Stimulated activated CD4-positive, alpha-beta T cell treated with anti-CD3 and anti-CD28 coated beads, Interleukin-15, amount 100 ng/mL, for 1 hour (primary cell): ENCODE measurements around the gene CYFIP2.

ENCODE experiments used
- DNase-seq, 2 donors: peaks; one replicate each; pipeline ENCODE4 v3.0.0-alpha.2; 2020; ENCODE audit warnings: low read depth in 1 of 2, low spot score in 1 of 2

The CYFIP2 gene

DNA sequence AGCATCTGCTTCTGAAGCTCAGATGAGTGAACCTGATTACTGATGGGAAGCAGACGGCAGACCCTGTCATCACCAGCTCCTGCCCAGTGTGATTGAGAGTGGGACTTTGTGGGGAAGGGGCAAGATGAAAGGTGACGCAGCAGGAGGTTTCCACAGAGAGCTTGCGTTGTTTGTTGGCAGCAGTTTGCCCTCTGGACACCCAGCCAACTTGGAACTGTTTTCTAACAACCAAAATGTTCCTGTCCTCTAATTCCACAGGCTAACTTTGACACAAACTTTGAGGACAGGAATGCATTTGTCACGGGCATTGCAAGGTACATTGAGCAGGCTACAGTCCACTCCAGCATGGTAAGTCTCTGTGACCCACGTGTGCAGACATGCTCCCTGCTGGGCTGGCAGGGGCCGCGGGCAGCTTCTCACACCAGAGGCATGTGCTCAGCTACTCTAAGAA lies 20.9 kb downstream of the CYFIP2 start:
- no peak for DNase-seq

DNA sequence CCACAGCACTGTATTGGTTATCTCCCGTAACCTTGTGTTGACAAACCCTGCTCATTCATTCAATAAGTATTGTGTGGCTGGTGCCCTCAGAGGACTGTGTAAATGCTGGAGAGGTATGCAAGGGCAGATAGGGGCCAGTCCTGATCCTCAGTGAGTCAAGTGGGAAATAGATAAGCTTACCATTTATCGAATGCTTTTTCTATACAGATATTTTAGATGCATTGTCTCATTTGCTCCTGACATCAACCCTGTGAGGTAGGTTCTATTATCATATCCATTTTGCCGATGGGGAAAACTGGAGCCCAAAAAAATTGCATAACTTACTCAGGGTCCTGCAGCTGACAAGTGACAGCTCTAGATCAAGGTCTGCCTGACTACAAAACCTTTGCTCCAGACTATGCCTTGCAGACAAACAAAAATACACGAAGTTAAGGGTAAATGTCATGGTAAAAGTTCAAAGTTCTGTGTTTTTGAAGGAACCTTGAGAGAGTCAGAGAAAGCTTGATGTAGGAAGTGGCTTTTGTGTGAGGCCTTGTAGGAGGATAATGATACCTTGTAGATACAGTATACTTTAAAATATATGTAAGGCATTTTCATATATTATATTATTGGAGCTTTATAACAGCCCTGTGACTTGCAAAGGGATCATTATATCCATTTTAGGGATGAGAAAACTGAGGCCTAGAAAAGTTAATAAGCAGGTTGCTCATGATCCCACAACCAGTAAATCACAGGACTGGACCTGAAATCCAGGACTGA lies 22.7 kb downstream of the CYFIP2 start:
- no peak for DNase-seq

DNA sequence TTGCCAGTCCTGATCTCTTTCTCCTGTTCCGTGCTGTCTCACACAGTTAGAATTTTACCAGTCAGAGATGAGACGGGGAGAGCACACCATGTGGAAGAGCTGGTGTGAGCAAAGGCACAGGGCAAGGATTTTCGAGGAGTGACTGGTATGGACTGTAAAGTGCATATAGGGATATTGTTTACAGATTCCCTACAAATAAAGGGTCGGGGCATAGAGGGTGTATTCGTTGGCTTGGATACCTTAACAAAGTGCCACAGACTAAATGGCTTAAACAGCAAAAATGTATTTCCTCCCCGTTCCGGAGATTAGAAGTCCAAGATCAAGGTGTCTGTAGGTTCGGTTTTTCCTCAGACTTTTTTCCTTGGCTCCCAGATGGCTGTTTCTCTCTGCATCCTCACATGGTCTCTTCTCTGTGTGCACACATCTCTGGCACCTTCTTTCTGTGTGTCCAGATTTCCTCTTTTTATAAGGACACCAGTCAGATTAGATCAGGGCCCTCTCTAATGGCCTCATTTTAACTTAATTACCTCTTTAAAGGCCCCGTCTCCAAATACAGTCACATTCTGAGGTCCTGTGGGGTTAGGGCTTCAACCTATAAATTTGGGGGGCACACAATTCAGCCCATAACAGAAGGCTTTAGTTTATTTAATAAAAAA lies 23.4 kb downstream of the CYFIP2 start:
- DNase-seq: no peak

DNA sequence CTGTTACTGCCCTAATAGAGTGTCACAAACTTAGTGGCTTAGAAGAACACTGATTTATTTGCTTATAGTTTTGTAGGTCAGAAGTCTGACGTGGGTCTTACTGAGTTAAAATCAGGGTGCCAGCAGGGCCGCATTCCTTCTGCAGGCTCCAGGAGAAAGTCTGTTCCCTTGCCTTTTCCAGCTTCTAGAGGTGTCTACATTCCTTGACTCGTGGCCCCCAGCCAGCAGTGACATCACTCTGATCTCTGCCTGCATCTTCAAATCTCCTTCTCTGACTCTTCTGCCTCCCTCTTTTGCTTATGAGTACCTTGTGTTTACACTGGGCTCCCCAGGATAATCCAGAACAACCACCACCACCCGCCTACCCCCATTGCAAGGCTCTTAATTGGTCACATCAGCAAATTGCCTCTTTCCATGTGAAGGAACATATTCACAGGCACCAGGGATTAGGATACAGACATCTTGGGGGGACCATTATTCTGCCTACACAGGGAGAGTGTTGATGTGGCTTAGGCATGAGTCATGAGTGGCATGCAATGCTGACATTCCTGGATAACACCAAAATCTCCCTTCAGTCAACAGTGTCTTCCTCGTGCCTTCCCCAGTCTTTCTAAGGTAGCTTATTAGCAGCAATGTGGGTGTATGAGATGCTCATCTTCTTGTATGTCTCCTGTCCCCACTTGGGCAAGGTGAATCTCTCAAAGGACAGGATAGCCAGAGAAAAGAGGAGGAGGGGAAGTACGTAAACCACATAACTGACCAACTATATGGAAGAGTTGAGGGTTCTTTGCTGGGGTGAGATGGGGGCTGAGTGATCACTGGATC lies 24.4 kb downstream of the CYFIP2 start:
- no peak for DNase-seq

DNA sequence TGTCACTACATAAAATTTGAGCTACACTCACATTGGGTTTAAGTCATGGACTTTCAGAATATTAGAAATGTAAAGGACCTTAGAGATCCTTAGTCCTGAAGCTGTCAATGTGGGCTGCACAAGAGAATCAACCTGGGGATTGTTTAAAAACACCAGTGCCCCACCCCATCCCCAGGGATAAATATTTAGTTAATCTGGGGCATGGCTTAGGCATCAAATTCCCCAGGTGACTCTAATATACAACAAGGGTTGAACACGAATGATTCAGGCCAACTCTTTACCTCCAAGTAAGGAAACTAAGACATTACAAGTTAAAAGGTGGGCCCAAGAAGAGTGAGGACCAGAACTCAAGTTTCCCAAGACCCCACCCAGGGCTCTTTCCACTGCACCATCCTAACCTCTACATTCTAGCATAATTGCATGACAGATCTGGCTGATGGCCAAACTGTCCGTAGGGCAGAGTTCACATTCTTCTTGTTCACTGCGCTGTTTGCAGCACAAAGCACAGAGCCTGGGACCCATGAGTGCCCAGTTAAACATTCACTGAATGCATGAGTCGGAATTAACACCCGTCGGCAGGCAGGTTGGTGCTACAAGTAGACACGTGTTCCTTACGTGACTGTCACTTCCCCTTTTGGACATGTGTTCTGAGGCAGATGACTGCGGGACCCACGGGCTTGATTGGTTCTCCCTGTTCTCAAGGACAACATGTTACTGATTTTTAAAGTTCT lies 25.2 kb downstream of the CYFIP2 start:
- DNase-seq: no peak

DNA sequence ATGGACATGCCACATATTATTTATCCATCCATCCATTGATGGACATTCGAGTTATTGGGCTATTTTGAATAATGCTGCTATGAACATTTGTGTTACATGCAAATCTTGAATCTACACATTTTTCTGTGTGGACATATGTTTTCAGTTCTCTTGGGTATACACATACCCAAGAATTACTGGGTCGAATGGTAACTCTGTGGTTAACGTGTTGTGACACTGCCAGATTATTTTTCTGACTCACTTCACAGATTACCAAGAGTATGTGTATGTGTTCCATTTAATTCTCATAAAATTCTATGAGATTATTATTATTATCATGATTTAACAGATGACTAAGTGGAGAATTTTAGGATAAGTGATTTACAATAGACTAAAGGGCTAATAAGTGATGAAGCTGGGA lies 26.7 kb downstream of the CYFIP2 start:
- no peak for DNase-seq

DNA sequence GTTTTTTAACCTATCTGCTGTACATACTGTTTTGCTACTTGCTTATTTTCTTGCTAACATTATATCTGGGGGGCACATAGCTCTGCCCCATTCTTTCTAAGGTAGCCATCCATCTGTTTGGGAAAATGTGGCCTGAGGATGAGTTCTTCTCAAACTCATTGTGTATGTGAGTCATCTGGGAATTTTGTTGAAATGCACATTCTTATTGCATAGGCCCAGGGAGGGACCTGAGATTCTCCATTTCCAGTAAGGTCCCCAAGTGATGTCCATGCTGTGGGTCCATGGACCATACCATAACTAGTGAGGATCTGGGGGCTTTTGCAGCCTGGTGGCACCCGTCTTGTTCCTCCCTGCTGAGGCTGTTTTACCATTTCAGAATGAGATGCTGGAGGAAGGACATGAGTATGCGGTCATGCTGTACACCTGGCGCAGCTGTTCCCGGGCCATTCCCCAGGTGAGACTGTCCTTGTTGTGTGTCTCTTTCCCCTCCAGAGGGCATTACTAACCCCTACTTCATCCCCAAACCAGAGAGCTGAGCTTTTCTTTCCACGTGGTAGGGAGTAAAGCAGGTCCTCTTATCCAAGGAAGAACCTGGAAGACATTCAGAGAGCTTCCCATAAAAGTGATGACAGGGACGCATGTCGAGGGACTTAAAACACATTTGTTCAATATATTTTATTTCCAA lies 28.6 kb downstream of the CYFIP2 start:
- no peak for DNase-seq

DNA sequence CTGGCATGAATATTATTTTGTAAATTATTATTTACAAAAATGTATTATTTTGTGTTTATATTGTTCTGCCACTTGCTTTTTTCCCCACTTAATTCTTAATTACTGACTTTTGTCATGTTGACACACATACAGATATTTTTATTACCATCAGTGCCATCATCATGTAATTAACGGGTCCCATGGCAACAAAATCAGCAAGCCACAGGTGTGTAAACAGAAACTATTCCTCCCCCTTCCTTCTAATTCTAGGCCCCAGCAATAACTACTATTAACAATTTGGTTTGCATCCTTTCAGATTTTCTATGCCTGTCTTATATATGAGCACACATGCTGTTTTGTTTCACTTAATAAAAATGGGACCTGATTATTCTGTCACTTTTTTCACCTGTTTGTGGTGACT lies 29.3 kb downstream of the CYFIP2 start:
- no peak for DNase-seq

DNA sequence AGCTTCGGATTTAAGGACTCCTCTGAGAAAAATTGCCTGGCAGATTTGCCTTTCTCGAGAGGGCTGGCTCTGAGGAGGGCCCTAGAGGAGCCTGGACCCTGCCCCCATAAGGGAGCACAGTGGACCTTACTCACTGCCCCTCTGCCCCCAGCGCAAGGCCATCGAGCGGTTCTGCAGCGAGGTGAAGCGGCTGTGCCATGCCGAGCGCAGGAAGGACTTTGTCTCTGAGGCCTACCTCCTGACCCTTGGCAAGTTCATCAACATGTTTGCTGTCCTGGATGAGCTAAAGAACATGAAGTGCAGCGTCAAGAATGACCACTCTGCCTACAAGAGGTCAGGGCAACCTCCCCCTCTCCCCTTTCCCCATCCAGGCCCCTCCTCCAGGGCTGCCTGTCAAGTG lies 34.6 kb downstream of the CYFIP2 start:
- no peak for DNase-seq

DNA sequence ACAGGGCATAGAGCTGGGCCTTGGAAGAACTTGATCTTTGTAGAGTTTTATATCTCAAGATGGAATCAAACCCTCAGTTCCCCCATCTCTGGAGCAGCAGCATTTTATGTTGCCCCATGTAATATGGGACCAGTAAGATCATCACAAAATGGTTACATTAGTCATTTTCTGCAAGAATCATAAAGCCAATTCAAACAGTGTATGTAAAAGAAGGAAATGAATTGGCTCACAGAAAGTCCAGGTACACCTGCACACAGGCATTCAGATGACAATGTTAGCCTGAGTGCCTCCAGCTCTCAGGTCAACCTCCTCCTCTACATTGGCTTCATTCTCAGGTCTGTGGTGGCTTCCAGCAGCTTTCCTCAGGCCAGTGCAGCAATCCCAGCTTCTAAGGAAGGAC lies 35.1 kb downstream of the CYFIP2 start:
- no peak for DNase-seq

DNA sequence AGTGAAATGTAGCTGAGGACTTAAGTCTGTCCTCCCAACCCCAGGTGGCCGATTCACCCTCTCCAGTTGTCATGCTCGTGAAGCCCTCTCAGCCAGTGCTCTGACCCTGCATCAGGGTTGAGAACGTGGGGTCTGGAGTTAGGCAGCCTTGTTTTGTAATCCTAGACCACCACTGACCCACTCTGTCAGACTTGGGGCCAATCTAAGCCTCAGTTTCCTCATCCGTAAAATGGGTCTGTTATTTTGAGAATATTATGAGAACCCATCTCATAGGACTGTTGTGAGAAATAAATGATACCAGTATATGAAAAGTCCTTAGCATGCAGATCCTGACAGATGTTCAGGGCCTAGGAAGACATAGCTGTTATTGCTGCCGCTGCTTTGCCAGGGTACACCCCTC lies 37.1 kb downstream of the CYFIP2 start:
- DNase-seq: no peak

DNA sequence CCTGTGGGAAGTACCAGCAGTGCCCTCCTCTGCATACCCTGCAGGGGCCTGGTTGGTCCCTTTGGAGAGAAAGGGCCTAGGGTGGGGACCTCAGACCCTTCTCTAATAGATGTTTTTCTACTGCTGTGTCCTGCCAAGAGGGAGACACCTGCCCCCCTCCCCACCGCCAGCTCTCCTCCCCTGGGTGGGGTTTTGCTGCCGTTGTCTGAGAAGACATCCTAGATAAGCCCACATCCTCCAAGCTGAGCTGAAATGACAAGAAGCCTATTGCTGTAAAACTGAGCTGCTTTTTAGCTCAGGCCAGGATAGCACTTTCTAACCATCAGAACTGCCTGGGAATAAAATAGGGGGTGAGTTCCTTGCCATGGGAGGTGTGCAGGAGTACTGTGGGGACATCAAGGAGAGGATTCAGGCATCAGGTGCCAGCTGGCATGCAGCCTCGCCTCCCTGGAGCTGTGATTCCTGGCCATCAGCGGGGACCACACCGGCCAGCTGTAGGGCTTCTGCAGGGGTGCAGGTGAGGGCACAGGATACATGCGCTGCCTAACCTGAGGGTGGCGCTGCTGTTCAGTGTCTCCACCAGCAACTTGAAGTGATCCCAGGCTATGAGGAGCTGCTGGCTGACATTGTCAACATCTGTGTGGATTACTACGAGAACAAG lies 37.9 kb downstream of the CYFIP2 start:
- peak in 1 of 2 donors; percentile 17 for DNase-seq

DNA sequence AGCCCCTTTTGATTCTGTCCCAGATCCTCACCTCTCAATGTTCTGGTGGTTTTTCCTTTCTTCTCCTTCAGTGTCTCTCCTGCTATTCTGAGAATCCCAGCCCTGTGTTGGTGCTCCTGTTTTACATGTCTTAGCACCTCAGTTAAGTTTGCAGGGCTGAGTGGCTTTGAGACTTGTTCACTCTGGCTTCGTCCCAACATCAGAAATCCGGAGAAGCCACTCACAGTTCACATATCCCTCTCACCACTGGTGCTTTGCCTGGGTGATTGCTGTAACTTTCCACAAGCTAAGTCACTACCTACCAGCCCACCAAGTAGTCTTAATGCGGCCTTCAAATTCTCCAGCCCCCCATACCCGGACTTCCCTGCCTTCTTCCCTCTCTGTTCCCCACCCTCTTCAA lies 40.2 kb downstream of the CYFIP2 start:
- DNase-seq: no peak

DNA sequence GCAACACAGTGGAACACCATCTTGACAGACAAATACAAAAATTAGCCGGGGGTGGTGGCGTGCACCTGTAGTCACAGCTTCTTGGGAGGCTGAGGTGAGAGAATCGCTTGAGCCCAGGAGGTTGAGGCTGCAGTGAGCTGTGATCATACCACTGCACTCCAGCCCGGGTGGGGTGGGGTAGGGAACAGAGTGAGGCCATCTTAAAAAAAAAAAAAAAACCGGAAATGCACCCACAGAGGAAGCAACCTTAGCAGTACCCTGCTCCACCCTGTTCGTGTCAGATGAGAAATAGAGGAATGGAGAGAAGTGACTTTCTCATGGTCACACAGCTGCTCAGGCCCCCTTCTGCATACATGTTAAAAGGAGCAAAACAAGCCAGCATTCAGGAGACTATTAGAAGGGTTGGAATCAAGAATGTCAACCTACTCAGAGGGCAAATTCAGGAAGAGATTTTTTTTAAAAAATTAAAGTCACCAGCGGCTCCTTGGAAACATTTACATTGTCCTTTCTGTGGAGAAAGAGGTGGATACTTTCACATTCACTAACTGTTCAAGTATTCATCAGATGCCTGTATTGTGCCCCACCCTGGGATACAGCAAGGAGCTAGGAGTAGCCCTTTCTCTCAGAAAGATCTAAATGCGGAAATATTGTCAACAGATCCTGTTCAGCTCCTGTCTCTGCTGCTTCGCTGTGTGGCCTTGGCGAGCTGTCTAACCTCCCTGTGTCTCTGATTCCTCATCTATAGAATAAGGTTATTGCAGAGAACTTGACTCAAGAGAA lies 41.0 kb downstream of the CYFIP2 start:
- no peak for DNase-seq

DNA sequence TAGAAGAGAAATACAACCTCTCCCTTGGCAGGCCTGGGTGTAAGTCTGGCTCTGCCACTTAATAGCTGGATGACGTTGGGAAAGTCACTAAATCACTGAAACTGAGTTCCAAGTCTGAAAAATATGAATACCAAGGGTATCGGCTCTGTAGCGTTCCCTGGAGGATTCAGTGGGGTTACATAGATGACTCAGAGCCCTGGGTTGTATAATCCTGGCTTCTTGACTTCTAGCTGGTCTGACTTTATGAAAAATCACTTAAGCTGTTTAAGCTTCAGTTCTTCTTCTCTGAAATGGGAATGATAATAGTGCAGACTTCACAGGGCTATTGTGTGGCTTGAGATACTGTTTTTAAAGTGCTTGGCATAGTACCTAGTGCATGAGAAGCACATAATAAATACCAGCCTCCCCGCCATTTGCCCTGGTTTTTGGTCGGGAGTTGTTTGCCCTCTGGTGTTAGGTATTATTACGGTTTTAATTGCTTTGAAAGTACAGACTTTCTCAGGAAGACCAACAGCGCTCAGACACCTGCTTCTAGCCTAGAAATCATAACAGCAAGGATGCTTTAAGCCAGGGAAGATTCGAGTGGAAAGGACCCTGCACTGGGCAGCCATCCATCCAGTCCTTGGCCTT lies 43.0 kb downstream of the CYFIP2 start:
- no peak for DNase-seq

DNA sequence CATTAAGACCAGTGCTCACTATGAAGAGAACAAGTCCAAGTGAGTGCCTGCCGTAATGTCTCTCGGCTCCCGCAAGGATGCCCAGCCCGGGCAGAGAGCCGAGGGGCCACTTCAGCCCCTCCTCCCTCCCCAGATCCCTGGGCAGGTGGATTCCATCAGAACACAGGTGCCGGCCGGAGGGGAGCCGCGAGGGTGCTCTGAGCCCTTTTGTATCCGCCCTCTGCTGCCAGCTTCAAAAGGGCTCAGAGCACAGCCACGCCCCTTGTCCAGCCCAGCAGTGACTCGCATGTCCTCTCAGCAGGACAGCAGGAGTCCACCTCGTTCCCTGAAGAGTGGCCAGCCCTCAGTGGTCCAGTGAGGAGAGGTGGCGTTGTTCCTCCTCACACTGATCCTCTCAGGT lies 43.9 kb downstream of the CYFIP2 start:
- no peak for DNase-seq

DNA sequence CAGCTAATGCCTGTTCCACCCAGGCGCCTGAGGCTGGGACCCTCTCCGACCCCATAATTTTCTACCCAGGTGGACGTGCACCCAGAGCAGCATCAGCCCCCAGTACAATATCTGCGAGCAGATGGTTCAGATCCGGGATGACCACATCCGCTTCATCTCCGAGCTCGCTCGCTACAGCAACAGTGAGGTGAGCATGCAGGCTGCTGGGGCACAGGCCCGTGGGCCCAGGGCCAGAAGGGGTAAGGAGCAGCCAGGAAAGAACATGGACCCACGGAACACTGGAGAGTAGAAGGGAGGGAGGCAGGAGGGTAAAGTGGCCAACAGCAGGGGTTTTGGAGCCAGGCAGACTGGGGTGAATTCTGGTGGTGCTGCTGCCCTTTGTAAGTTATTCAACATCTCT lies 45.7 kb downstream of the CYFIP2 start:
- DNase-seq: no peak

DNA sequence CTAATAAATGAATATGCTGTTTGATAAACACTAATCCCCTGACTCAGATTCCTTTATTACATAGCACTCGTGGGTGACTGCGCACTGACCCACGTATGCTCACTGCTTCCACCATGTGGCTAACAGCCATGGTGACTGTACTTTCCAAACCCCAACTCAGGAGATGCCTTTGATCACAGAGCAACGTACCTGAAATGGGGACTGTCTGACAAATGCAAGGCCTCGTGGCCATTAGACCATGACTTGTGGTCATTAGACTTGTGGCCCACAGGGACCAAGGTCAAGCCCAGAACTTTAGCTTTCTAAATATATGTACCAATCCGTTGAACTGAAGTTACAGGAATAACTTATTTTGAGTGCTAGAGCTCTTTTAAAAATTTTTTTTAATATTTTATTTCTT lies 46.6 kb downstream of the CYFIP2 start:
- peak; percentile 33 to 43 for DNase-seq

DNA sequence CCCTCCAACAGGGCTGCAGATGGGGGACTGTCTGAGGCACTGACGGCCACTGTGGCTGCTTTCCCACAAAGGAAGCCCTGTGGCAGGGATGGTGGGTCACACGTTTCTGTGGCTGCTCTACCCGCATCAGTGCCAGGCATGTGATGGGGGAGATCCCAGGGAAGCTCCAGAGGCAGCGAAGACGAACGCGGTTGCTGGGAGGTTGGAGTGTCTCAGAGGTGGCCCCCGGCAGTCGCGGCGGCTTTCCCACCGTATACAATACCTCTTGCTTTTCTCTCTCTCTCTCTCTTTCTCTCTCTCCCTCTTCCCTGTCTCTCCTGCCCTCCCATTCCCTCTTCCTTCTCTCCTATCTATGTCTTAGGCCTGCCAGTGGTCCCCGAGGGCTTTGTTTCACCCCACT lies 56.7 kb downstream of the CYFIP2 start:
- DNase-seq: no peak
